ENCODE data around the gene BRPF1. TPM values are rescaled to one million over a fixed set of nuclear protein-coding genes. Genes with fewer than 3 reads are reported as not detected.

BRPF1 gene
- total and polyA plus RNA-seq, 4 donors = 8.3 to 26.4 (median 16.0) TPM

DNA sequence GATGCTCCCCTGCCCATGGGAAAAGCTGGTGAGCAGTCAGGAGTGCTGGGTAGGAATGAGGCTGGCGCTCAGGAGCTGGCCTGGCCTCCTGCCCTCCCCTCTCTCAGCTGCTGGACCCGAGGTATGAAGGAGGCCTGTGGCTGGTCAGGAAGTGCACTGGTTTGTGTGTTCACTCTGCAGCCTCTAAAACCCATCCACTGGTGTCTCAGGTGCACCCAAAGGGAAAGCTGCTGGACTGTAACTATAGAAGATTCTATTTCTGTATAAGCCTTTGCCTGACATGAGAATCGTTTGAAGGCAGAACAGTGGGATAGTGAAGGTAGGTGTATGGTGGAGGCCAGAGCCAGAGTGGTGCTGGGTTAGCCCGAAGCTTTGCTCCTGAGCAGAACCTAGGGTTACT, 33.6 kb upstream of the BRPF1 start:
- H3K27ac ChIP-seq (ENCODE audit: low read depth in 1 of 2, low read length in 1 of 2) = no peak overlapping the region
- H3K9ac ChIP-seq (ENCODE audit: insufficient read depth in 1 of 2, low read length in 2 of 2) = no peak overlapping the region
- H3K27me3 ChIP-seq (ENCODE audit: control insufficient read depth in 3 of 3, insufficient read depth in 3 of 3, low read length in 2 of 3) = no peaks in the 10 kb centered on the region
- H3K36me3 ChIP-seq (ENCODE audit: control insufficient read depth in 4 of 4, insufficient read depth in 4 of 4, low read length in 4 of 4) = peaks cover 11 to 75% (median 17%) of the 10 kb centered on the region in 4 donors
- TF ChIP-seq, protein P1, sequence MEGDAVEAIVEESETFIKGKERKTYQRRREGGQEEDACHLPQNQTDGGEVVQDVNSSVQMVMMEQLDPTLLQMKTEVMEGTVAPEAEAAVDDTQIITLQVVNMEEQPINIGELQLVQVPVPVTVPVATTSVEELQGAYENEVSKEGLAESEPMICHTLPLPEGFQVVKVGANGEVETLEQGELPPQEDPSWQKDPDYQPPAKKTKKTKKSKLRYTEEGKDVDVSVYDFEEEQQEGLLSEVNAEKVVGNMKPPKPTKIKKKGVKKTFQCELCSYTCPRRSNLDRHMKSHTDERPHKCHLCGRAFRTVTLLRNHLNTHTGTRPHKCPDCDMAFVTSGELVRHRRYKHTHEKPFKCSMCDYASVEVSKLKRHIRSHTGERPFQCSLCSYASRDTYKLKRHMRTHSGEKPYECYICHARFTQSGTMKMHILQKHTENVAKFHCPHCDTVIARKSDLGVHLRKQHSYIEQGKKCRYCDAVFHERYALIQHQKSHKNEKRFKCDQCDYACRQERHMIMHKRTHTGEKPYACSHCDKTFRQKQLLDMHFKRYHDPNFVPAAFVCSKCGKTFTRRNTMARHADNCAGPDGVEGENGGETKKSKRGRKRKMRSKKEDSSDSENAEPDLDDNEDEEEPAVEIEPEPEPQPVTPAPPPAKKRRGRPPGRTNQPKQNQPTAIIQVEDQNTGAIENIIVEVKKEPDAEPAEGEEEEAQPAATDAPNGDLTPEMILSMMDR (IDR thresholded peaks at IDR 0.05; ENCODE audit: control extremely low read depth, extremely low read depth) = no peak
- H3K4me1 ChIP-seq (ENCODE audit: control insufficient read depth in 5 of 5, insufficient read depth in 5 of 5, low read length in 5 of 5) = no peaks in the 10 kb centered on the region
- peaks cover 0 to 2% (median 0%) of the 10 kb centered on the region in 4 donors for H3K9me3 ChIP-seq (ENCODE audit: control insufficient read depth in 4 of 4, insufficient read depth in 3 of 4, low read length in 3 of 4)
- no peak for DNase-seq
- H3K4me3 ChIP-seq = no peak overlapping the region
- 90 to 94% methylated on average over 4 of the region's 4 CpGs for WGBS, 2 donors
- no peak for ATAC-seq (ENCODE audit: insufficient read depth, low FRiP score)

GRCh38 chr3:9698293-9698692, 33.2 kb upstream of the BRPF1 start:
- TF ChIP-seq, protein P1 (IDR thresholded peaks at IDR 0.05; ENCODE audit: control extremely low read depth, extremely low read depth) = no peak
- Histone ChIP-seq H3K4me3 (no peak overlapping the region), H3K36me3 (ENCODE audit: control insufficient read depth in 4 of 4, insufficient read depth in 4 of 4, low read length in 4 of 4) (peaks cover 10 to 75% (median 17%) of the 10 kb centered on the region in 4 donors), H3K9me3 (ENCODE audit: control insufficient read depth in 4 of 4, insufficient read depth in 3 of 4, low read length in 3 of 4) (peaks cover 0 to 2% (median 0%) of the 10 kb centered on the region in 4 donors), H3K27ac (ENCODE audit: low read depth in 1 of 2, low read length in 1 of 2) (no peak overlapping the region), H3K9ac (ENCODE audit: insufficient read depth in 1 of 2, low read length in 2 of 2) (no peak overlapping the region), H3K27me3 (ENCODE audit: control insufficient read depth in 3 of 3, insufficient read depth in 3 of 3, low read length in 2 of 3) (peaks cover 0 to 3% (median 0%) of the 10 kb centered on the region in 3 donors), H3K4me1 (ENCODE audit: control insufficient read depth in 5 of 5, insufficient read depth in 5 of 5, low read length in 5 of 5) (peaks cover 0 to under 1% (median 0%) of the 10 kb centered on the region in 5 donors)
- no peak for DNase-seq
- whole genome bisulfite sequencing, 2 donors = 94 to 96% methylated on average over 3 of the region's 3 CpGs
- no peak for ATAC-seq (ENCODE audit: insufficient read depth, low FRiP score)

DNA sequence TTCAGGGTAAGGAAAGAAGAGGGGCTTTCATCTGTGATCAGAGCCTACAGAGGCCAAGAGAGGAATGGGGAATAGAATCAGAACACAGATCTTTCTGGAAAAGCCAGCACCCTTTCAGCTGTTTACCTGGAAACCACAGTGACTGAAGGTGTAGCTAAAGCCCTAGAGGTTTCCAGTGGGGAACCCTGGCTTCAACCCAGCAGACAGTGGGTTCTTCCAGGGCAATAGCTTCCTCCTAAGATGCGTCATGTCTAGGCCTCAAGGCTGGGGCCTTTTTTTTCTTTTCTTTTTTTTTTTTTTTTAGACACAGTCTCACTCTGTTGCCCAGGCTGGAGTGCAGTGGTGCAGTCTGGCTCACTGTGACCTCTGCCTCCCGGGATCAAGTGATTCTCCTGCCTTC, 31.0 kb upstream of the BRPF1 start:
- ATAC-seq (ENCODE audit: insufficient read depth, low FRiP score) = no peak
- DNase-seq = no peak
- Histone ChIP-seq H3K9ac (ENCODE audit: insufficient read depth in 1 of 2, low read length in 2 of 2) (no peak overlapping the region), H3K4me1 (ENCODE audit: control insufficient read depth in 5 of 5, insufficient read depth in 5 of 5, low read length in 5 of 5) (peaks cover 0 to 16% (median 0%) of the 10 kb centered on the region in 5 donors), H3K27me3 (ENCODE audit: control insufficient read depth in 3 of 3, insufficient read depth in 3 of 3, low read length in 2 of 3) (peaks cover 0 to 11% (median 4%) of the 10 kb centered on the region in 3 donors), H3K36me3 (ENCODE audit: control insufficient read depth in 4 of 4, insufficient read depth in 4 of 4, low read length in 4 of 4) (peaks cover 7 to 56% (median 13%) of the 10 kb centered on the region in 4 donors), H3K27ac (ENCODE audit: low read depth in 1 of 2, low read length in 1 of 2) (no peak overlapping the region), H3K4me3 (no peak overlapping the region), H3K9me3 (ENCODE audit: control insufficient read depth in 4 of 4, insufficient read depth in 3 of 4, low read length in 3 of 4) (peaks cover 0 to 2% (median 0%) of the 10 kb centered on the region in 4 donors)
- TF ChIP-seq, protein P1 (IDR thresholded peaks at IDR 0.05; ENCODE audit: control extremely low read depth, extremely low read depth) = no peak
- 79 to 91% methylated on average over 2 of the region's 2 CpGs for WGBS, 2 donors

DNA sequence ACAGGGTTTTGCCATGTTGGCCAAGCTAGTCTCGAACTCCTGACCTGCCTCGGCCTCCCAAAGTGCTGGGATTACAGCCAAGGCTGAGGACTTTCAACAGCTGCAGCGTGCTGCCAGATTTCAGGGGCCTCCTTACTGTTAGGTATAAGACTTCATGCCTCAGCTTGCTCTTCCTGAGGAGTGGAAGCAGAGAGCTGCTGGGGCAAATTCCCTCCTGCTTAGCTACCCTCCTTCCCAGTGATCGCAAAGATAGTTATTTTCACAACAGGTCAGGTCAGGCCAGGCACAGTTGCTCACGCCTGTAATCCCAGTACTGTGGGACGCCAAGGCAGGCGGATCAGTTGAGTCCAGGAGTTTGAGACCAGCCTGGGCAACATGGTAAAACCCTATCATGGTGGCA, 30.5 kb upstream of the BRPF1 start:
- DNase-seq (no peak), ATAC-seq (ENCODE audit: insufficient read depth, low FRiP score) (no peak)
- peaks cover 0 to 2% (median 0%) of the 10 kb centered on the region in 4 donors for H3K9me3 ChIP-seq (ENCODE audit: control insufficient read depth in 4 of 4, insufficient read depth in 3 of 4, low read length in 3 of 4)
- H3K4me3 ChIP-seq = no peak overlapping the region
- TF ChIP-seq, protein P1 (IDR thresholded peaks at IDR 0.05; ENCODE audit: control extremely low read depth, extremely low read depth) = no peak
- no peak overlapping the region for H3K9ac ChIP-seq (ENCODE audit: insufficient read depth in 1 of 2, low read length in 2 of 2)
- no peak overlapping the region for H3K27ac ChIP-seq (ENCODE audit: low read depth in 1 of 2, low read length in 1 of 2)
- H3K27me3 ChIP-seq (ENCODE audit: control insufficient read depth in 3 of 3, insufficient read depth in 3 of 3, low read length in 2 of 3) = peaks cover 0 to 15% (median 4%) of the 10 kb centered on the region in 3 donors
- H3K36me3 ChIP-seq (ENCODE audit: control insufficient read depth in 4 of 4, insufficient read depth in 4 of 4, low read length in 4 of 4) = peaks cover 7 to 52% (median 13%) of the 10 kb centered on the region in 4 donors
- H3K4me1 ChIP-seq (ENCODE audit: control insufficient read depth in 5 of 5, insufficient read depth in 5 of 5, low read length in 5 of 5) = peaks cover 0 to 16% (median 0%) of the 10 kb centered on the region in 5 donors
- WGBS, 2 donors = 93 to 99% methylated on average over 7 of the region's 7 CpGs
